HG02623 (cell line): Measurements from ENCODE around the gene VIPAS39.
A peak's percentile ranks its signal among the peaks of the same experiment; 100 is the strongest.

Source experiments
- ATAC-seq: cut with Tn5 transposase; IDR thresholded peaks from one replicate; pipeline ENCODE4 v1.9.1; 2021; ENCODE audit warnings: moderate library complexity; ENCODE audit not compliant: unreplicated experiment

The VIPAS39 gene

DNA sequence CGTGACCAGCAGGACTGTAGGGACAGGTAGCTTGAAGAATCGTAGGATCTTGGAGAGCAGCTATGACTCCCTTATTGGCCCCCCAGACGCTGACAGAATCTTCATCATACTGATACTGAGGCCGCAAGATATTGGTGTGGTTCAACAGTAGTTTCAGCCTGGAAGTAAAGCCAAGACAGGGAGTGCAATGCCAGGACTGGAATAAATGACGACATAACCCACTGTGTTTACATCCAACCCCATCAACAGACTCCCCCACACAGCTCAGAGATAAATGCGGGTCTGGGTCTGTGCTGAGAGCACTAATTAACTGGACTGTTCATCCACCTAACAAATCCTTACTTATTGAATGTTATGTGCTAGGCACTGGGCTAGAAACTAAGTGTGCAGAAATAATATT is 50.7 kb downstream of the VIPAS39 start:
- no peak for ATAC-seq

DNA sequence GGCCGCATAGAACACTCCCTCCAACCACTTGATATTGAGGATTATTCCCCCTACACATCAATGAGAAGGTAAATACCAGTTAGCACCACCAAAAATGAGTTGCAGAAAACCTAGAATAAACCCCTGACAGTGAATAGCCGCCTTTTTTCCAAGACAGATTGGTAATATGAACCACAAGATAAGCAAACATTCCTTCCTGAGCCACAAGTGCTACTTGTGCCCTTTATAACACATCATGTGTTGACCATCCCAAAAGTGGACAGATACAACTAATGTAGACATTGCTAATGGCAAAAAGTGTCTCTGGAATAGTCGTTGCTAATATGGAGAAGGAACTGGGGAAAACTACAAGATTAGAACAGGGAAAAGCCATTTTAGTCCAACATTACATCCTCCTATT is 51.3 kb downstream of the VIPAS39 start:
- no peak for ATAC-seq

DNA sequence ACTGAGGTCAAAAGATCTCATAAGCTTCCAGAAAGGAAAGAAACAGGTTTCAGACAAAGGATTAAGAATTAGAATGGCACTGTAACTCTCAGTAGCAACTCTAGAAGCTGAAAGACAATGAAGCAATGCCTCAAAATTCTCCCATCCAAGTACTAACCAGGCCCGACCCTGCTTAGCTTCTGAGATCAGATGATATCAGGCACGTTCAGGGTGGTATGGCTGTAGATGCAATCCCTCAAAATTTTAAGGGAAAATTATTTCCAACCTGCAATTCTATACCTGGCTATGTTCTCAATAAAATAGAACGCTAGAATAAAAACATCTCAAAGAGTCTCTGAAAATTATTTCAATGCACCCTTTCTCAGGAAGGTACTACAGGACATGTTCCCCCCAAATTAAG is 53.6 kb downstream of the VIPAS39 start:
- no peak for ATAC-seq

DNA sequence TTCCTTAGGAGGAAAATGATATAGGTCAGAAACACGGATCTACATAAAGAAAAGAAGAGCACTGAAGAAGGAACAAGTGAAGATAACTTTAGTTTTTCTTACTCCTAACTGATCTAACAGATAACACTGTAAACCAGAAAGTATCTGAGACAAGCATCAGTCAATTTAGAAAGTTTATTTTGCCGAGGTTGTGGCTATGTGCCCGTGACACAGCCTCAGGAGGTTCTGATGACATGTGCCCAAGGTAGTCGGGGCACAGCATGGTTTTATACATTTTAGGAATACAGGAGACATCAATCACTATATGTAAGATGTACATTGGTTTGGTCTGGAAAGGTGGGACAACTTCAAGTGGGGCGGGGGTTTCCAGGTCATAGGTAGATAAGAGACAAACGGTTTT is 57.2 kb downstream of the VIPAS39 start:
- no peak for ATAC-seq

DNA sequence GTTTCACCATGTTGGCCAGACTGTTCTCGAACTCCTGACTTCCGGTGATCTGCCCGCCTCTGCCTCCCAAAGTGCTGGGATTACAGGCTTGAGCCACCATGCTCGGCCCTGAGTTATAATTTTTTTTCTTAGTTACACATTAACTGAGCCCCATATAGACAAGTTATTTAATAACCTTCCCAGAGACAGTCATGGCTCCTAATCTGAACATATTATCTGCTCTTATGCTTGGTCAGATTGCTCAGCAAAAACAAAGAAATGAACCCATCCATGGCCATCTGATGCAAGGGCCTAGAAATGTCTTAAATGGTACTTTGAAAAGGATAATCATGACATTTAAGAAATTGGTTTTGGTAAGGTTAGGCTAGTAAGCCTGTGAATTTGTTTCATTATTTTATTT is 67.2 kb downstream of the VIPAS39 start:
- no peak for ATAC-seq

DNA sequence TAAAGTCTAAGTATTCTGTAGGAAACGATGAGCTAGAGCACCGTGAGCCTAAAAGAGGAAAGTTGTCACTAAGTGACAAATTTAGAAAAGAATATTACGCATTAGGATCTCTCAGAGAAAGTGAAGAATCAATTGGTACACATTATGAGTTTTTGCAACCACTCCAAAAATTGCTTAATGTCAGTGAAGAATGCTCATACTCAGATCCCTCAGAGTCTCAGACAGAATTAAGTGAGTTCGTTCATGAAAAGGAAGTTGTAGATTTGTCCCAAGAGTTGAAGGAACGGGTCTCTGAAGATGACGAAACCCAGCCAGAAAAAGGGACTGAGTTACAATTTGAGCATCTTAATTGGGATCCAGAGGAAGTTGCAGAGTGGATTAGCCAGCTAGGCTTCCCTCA is 78.7 kb downstream of the VIPAS39 start:
- ATAC-seq: no peak

DNA sequence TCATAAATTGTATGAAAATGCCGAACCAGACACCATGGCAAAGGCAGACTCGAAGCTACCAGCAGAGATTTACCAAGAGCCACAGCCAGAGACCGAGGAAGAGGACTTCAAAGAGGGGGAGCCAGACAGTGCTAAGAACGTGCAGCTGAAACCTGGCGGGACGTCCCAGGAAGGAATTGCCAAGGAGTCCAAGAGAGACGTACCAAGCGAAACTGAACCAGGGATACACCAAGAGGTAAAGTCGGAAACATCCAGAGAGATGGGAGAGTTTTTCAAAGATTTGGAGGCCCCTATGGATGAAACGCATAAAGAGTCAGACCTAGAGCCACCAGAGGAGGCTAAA is 79.9 kb downstream of the VIPAS39 start:
- ATAC-seq: no peak

DNA sequence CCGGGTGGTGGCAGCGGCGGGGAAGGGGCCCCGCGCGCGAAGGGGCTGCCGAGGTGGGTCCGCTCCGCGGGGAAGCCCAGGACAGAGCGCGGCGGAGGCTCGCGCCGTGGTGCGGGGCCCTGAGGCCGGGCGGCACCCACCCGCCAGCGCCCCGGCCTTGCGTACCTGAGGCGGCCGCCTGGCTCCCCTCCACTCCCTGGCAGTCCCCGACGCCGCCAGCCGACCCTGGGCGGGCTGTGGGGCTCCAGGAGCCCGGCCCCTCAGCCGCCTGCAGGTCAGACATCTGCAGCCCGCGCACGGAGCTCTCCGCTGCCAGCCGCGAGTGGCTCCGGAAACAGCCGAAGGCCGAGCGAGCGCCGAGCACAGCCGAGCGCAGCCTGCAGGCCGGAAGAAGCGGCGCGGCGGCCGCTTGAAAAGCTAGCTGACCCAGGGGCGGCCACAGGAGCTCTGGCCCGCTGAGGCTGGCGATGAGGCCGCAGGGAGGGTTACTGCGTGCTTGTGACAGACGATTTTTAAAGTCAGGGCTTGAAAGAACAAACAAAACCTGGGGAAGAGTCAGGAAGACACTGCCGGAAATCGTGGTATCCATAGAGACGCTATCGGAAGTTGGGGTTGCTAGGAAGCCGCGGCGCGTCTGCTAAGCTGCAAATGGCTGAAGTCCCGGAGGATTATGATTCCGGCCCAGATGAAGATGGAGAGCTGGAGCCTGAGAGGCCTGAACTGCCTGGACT is 80.5 kb downstream of the VIPAS39 start, which contains the start of the genes SAMD15 and TMED8:
Gene SAMD15 (plus strand): TSS at position 609 of the 731 bp plus-strand sequence. CDS start 40 bp downstream, at position 649.
Gene TMED8 (minus strand): TSS at position 324 of the 731 bp plus-strand sequence. CDS start 41 bp downstream, at position 283.
- ATAC-seq: peak; percentile 84
